ENCODE results near the gene MPZL1.
"Not testable (repeated sequence)": the region's sequence is repeated elsewhere in the genome, so short reads cannot be mapped to it uniquely, and the experiment has no call there.

MPZL1 gene

DNA sequence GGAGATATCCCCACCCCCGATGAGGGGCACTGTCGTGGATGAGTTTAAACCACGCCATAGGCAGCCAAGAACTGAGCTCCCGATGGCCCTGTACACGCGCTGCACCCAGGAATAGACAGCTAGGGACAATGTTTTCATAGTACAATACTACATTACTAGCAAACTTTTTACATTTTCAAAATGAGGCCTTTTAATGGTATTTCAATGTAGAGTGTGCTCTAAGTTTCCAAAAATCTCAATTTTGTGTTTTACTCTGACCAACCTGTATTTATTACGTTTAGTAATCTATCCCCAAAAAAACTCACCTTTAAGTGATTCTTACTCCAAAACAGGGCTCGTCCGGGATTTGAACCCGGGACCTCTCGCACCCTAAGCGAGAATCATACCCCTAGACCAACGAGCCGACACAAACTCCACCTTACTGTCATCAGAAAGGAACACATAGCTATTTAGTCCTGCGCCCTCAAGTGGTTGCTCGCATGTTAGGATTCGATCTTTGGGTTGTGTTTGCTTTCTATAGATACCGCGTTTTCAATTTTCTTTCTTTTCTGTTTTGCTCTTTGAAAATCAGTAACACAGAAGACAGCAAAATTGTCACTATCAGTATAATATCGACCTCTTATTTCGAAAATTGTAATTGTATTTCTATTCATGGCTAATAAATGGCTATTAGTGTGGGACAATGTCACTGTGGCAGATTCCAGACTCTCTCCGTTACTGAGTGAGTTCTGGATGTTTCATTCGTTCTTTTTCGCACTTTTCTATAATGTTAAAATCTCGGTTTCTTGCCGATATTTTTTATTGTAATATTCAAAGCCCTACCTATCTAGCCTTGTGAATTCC lies 6.4 kb upstream of the MPZL1 start:
- peak overlapping the region; percentile 85 for H3K27ac ChIP-seq (ENCODE audit: low read depth, low read length)
- no peaks in the 10 kb centered on the region for H3K9me3 ChIP-seq (ENCODE audit: control insufficient read depth in 5 of 5, low read length in 5 of 5)
- H3K9ac ChIP-seq (ENCODE audit: low read length in 5 of 5): peak overlapping the region; percentile 69 to 92 (median 89)
- peaks cover 0 to 28% (median 23%) of the 10 kb centered on the region in 5 donors for H3K4me1 ChIP-seq (ENCODE audit: control insufficient read depth in 5 of 5, insufficient read depth in 5 of 5, low read length in 5 of 5)
- peak overlapping the region; percentile 76 to 89 (median 82) for H3K4me3 ChIP-seq (ENCODE audit: low read depth in 1 of 5, low read length in 5 of 5)
- H3K36me3 ChIP-seq (ENCODE audit: control insufficient read depth in 5 of 5, insufficient read depth in 5 of 5, low read length in 5 of 5): no peaks in the 10 kb centered on the region
- no peaks in the 10 kb centered on the region for H3K27me3 ChIP-seq (ENCODE audit: control insufficient read depth in 5 of 5, insufficient read depth in 4 of 5, low read length in 5 of 5)

DNA sequence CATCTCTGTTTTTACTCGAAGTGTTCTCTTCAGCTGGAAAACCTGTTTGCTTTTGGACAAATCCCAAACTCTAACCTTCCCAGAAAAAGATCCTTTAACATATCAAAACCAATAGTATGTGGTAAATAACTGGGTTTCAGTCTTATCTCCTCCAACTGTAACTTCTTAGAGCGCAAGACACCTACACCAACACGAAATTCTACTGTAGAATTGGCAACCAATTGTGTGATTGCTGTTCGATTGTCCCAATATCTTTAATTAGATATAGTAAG lies 5.8 kb upstream of the MPZL1 start:
- H3K9ac ChIP-seq (ENCODE audit: low read length in 5 of 5): peak overlapping the region; percentile 51 to 92 (median 89)
- H3K4me1 ChIP-seq (ENCODE audit: control insufficient read depth in 5 of 5, insufficient read depth in 5 of 5, low read length in 5 of 5): peaks cover 0 to 33% (median 27%) of the 10 kb centered on the region in 5 donors
- peak overlapping the region; percentile 76 to 89 (median 80) for H3K4me3 ChIP-seq (ENCODE audit: low read depth in 1 of 5, low read length in 5 of 5)
- no peaks in the 10 kb centered on the region for H3K27me3 ChIP-seq (ENCODE audit: control insufficient read depth in 5 of 5, insufficient read depth in 4 of 5, low read length in 5 of 5)
- peak overlapping the region; percentile 85 for H3K27ac ChIP-seq (ENCODE audit: low read depth, low read length)
- H3K36me3 ChIP-seq (ENCODE audit: control insufficient read depth in 5 of 5, insufficient read depth in 5 of 5, low read length in 5 of 5): no peaks in the 10 kb centered on the region
- no peaks in the 10 kb centered on the region for H3K9me3 ChIP-seq (ENCODE audit: control insufficient read depth in 5 of 5, low read length in 5 of 5)

DNA sequence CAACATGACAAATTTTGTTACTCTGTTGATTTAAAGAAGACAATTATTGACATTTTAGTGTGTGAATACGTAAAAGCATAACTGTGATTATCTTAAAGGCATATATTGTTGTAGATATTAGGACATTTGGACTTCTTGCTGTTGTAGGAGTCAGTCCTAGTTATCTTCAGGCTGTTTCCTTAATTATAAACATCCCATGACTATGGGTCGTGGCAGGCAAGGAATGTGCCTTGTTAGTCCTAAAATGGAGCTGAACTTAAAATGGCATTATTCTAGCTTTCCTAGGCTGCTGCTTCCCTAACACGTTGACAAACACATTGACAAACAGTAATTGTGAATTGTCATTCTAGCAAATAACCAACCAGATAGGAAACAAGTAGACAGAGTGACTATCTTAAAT lies 4.4 kb upstream of the MPZL1 start:
- Histone ChIP-seq H3K9me3 (ENCODE audit: control insufficient read depth in 5 of 5, low read length in 5 of 5) (no peaks in the 10 kb centered on the region), H3K4me3 (ENCODE audit: low read depth in 1 of 5, low read length in 5 of 5) (no peak overlapping the region), H3K36me3 (ENCODE audit: control insufficient read depth in 5 of 5, insufficient read depth in 5 of 5, low read length in 5 of 5) (no peaks in the 10 kb centered on the region), H3K4me1 (ENCODE audit: control insufficient read depth in 5 of 5, insufficient read depth in 5 of 5, low read length in 5 of 5) (peaks cover 2 to 42% (median 27%) of the 10 kb centered on the region in 5 donors), H3K27me3 (ENCODE audit: control insufficient read depth in 5 of 5, insufficient read depth in 4 of 5, low read length in 5 of 5) (no peaks in the 10 kb centered on the region), H3K9ac (ENCODE audit: low read length in 5 of 5) (no peak overlapping the region), H3K27ac (ENCODE audit: low read depth, low read length) (no peak overlapping the region)

DNA sequence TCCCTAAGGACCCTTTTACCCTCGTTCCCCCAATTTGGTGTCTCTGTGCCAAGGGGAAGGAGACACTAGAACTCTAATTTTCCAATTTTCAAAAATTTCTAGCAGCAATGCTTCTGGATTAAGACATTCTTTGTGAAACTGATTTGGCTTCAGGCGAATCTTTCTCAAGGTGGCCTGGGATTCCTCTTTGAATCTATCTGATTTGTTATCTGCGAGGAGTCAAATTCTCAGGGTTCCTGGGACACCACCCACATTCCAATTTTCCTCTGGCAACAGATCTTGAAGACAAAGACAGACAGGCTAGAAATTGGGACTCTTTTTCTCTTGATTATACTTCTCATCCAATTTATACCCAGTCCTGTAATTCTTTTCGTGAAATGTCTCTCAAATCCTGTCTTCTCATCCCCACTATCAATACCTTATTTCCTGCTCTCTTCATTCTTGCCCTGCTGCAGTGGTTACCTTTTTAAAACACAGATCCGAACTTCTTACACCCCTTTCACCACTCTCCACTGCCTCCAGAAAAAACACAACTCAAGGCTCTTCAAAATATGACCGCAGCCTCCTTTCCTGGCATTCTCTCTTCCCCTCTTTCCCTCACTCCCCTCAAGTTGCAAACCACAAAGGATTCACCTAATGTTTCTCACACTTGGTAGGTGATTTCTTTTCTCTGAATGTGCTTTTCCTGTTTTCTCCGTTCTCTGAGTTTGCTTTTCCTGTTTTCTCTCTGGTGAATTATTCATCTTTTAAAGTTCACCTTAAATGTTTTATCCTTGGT lies 2.7 kb upstream of the MPZL1 start:
- no peaks in the 10 kb centered on the region for H3K9me3 ChIP-seq (ENCODE audit: control insufficient read depth in 5 of 5, low read length in 5 of 5)
- no peaks in the 10 kb centered on the region for H3K27me3 ChIP-seq (ENCODE audit: control insufficient read depth in 5 of 5, insufficient read depth in 4 of 5, low read length in 5 of 5)
- no peaks in the 10 kb centered on the region for H3K36me3 ChIP-seq (ENCODE audit: control insufficient read depth in 5 of 5, insufficient read depth in 5 of 5, low read length in 5 of 5)

DNA sequence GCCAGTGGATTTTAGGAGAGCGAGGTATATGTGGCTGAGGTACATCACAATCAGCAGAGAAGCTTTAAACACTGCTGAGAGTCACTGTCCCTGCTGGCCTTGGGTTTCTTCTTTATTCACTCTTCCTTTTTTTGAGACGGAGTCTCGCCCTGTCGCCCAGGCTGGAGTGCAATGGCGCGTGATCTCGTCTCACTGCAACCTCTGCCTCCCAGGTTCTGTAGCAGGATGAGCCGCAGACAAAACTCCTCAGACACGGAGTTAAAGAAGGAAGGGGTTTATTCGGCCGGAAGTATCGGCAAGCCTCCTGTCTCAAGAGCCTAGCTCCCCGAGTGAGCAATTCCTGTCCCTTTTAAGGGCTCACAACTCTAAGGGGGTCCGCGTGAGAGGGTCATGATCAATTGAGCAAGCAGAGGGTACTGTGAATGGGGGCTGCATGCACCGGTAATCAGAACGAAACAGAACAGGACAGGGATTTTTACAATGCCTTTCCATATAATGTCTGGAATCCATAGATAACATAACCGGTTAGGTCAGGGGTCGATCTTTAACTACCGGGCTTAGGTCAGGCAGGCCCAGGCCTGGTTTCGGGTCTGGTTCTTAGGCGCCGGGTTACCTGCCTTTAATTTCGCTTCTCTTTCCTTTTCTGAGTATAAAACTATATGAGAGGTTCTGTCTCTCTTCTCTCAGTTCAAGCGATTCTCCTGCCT lies 1.9 kb upstream of the MPZL1 start:
- not testable (repeated sequence) for H3K4me3 ChIP-seq (ENCODE audit: low read depth in 1 of 5, low read length in 5 of 5); H3K27ac ChIP-seq (ENCODE audit: low read depth, low read length)

More for the DNA sequence above, 2.7 kb upstream of the MPZL1 start:
- no peak overlapping the region for H3K9ac ChIP-seq (ENCODE audit: low read length in 5 of 5)
- no peak overlapping the region for H3K4me3 ChIP-seq (ENCODE audit: low read depth in 1 of 5, low read length in 5 of 5)
- peak overlapping the region; percentile 18 for H3K27ac ChIP-seq (ENCODE audit: low read depth, low read length)
- peaks cover 5 to 50% (median 33%) of the 10 kb centered on the region in 5 donors for H3K4me1 ChIP-seq (ENCODE audit: control insufficient read depth in 5 of 5, insufficient read depth in 5 of 5, low read length in 5 of 5)

DNA sequence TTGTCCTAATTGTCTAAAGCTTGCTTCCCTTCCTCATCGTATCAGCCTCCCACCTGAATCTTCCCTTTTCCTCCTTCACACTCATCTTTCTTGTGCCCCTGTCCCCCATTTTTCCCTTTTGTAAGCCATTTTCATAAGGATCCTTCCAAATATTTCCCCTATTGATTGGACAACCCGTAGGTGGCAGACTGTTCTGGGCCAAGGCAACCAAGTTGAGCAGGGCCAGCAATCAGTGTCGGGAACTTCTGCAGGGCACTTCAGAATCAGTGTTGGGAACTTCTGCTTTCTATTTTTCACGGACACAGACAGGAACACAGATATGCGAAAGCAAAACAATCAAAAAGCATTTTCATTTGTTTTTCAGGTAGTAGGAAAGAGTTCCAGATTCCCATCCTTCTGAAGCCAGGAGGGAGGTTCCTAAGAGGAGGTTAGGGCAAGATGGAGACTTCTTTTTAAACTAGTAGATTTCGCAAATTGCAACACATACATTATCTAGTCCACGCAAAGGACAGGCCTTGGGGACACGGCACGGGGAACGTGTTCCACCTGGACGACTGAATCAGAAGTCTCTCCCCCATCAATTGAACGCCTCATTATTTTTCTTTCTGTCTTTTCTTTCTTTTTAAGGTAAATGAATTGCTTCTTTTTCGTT lies 691 bp upstream of the MPZL1 start:
- Histone ChIP-seq H3K27me3 (ENCODE audit: control insufficient read depth in 5 of 5, insufficient read depth in 4 of 5, low read length in 5 of 5) (no peaks in the 10 kb centered on the region), H3K4me1 (ENCODE audit: control insufficient read depth in 5 of 5, insufficient read depth in 5 of 5, low read length in 5 of 5) (peaks cover 8 to 44% (median 38%) of the 10 kb centered on the region in 5 donors), H3K9me3 (ENCODE audit: control insufficient read depth in 5 of 5, low read length in 5 of 5) (no peaks in the 10 kb centered on the region), H3K27ac (ENCODE audit: low read depth, low read length) (peak overlapping the region; percentile 91), H3K4me3 (ENCODE audit: low read depth in 1 of 5, low read length in 5 of 5) (peak overlapping the region; percentile 81 to 88 (median 84)), H3K36me3 (ENCODE audit: control insufficient read depth in 5 of 5, insufficient read depth in 5 of 5, low read length in 5 of 5) (no peaks in the 10 kb centered on the region), H3K9ac (ENCODE audit: low read length in 5 of 5) (peak overlapping the region; percentile 79 to 95 (median 90))

More for the DNA sequence above, 1.9 kb upstream of the MPZL1 start:
- H3K9me3 ChIP-seq (ENCODE audit: control insufficient read depth in 5 of 5, low read length in 5 of 5); H3K36me3 ChIP-seq (ENCODE audit: control insufficient read depth in 5 of 5, insufficient read depth in 5 of 5, low read length in 5 of 5); H3K9ac ChIP-seq (ENCODE audit: low read length in 5 of 5); H3K27me3 ChIP-seq (ENCODE audit: control insufficient read depth in 5 of 5, insufficient read depth in 4 of 5, low read length in 5 of 5): not testable (repeated sequence)
- peaks cover 8 to 49% (median 38%) of the 10 kb centered on the region in 5 donors for H3K4me1 ChIP-seq (ENCODE audit: control insufficient read depth in 5 of 5, insufficient read depth in 5 of 5, low read length in 5 of 5)

DNA sequence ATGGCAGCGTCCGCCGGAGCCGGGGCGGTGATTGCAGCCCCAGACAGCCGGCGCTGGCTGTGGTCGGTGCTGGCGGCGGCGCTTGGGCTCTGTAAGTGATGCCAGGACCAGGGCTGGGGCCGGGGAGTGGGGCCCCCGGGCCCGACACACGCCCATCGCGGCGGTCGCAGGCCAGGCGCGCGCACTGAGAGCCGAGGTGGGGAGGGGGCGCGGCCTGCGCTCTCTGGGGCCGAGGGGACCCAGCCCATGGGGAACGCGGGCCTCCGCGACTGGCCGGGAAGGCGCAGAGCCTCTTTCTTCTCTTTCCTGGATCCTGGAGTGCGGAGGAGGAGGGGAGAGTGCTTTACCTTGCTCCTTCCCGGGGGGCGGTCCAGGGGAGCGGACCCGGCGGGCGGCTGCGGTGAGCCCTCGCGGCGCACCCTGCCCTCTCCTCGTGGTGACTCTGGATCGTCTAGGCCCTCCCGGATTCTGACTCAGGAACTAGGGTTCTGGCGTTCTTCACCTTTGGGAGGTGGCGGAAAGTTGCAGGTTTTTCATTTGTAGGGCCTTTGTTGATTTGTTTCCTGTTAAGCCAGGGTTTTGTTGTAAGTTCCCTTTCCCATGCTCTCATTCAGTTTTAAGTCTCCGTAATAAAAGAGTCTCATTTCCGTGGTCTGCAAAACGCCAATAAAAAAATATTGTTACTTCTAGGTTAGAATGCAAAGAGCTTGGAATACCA lies 529 bp downstream of the MPZL1 start:
- no peaks in the 10 kb centered on the region for H3K27me3 ChIP-seq (ENCODE audit: control insufficient read depth in 5 of 5, insufficient read depth in 4 of 5, low read length in 5 of 5)
- H3K27ac ChIP-seq (ENCODE audit: low read depth, low read length): peak overlapping the region; percentile 91
- H3K36me3 ChIP-seq (ENCODE audit: control insufficient read depth in 5 of 5, insufficient read depth in 5 of 5, low read length in 5 of 5): no peaks in the 10 kb centered on the region
- H3K9ac ChIP-seq (ENCODE audit: low read length in 5 of 5): peak overlapping the region; percentile 43 to 95 (median 83)
- H3K9me3 ChIP-seq (ENCODE audit: control insufficient read depth in 5 of 5, low read length in 5 of 5): no peaks in the 10 kb centered on the region
- H3K4me1 ChIP-seq (ENCODE audit: control insufficient read depth in 5 of 5, insufficient read depth in 5 of 5, low read length in 5 of 5): peaks cover 8 to 50% (median 46%) of the 10 kb centered on the region in 5 donors
- peak overlapping the region; percentile 80 to 88 (median 84) for H3K4me3 ChIP-seq (ENCODE audit: low read depth in 1 of 5, low read length in 5 of 5)

DNA sequence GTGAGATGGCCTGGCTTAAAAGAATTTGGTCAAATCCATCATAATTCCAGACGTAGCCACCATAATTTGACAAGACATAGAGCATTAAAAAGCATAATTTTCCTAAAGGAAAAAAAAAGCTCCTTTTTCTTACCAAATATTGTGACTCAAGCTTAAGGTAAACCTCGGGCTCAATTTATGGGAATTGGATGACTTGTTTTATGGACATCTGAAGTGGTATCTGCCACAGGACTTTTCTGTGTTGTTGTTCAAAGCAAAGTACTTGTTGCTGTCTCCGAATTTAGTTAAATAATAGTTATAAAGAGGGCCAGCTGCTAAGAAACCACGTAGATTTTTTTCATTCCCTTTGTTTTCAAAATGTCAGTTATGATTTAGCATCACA lies 1.1 kb downstream of the MPZL1 start:
- Histone ChIP-seq H3K27ac (ENCODE audit: low read depth, low read length) (peak overlapping the region; percentile 91), H3K36me3 (ENCODE audit: control insufficient read depth in 5 of 5, insufficient read depth in 5 of 5, low read length in 5 of 5) (no peaks in the 10 kb centered on the region), H3K4me3 (ENCODE audit: low read depth in 1 of 5, low read length in 5 of 5) (peak overlapping the region; percentile 80 to 88 (median 84)), H3K4me1 (ENCODE audit: control insufficient read depth in 5 of 5, insufficient read depth in 5 of 5, low read length in 5 of 5) (peaks cover 8 to 56% (median 51%) of the 10 kb centered on the region in 5 donors), H3K27me3 (ENCODE audit: control insufficient read depth in 5 of 5, insufficient read depth in 4 of 5, low read length in 5 of 5) (no peaks in the 10 kb centered on the region), H3K9ac (ENCODE audit: low read length in 5 of 5) (peak overlapping the region; percentile 43 to 95 (median 83)), H3K9me3 (ENCODE audit: control insufficient read depth in 5 of 5, low read length in 5 of 5) (no peaks in the 10 kb centered on the region)

DNA sequence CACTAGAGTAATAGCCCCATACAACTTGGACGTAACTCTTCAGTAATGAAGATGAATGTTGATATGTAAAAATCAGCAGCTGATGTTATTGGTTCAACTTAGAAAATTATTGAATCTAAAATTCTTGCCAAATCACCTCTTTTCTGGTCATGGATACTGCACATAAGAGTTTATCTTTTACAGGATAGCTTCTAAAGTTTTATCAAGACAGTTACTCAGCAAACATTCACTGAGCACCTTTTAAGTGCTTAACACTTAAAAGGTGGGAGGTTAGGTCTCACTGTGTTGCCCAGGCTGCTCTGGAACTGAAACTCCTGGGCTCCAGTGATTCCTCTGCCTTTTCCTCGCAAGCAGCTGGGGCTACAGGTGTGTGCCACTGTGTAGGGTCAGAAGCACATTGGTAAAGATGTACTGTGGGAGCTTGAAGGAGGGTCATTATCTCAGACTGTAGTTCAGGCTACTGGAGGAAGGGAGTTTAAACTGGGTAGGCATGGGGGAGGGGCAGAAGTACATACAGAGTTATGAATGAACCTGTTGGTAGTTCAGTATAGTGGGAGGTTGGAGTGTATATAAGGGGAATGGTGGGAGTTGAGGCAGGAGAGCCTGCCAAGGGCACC lies 2.0 kb downstream of the MPZL1 start:
- H3K9ac ChIP-seq (ENCODE audit: low read length in 5 of 5): peak overlapping the region in 4 of 5 donors; percentile 23 to 90 (median 30)
- H3K9me3 ChIP-seq (ENCODE audit: control insufficient read depth in 5 of 5, low read length in 5 of 5): no peaks in the 10 kb centered on the region
- no peaks in the 10 kb centered on the region for H3K27me3 ChIP-seq (ENCODE audit: control insufficient read depth in 5 of 5, insufficient read depth in 4 of 5, low read length in 5 of 5)
- peak overlapping the region; percentile 91 for H3K27ac ChIP-seq (ENCODE audit: low read depth, low read length)
- H3K4me1 ChIP-seq (ENCODE audit: control insufficient read depth in 5 of 5, insufficient read depth in 5 of 5, low read length in 5 of 5): peaks cover 8 to 57% (median 55%) of the 10 kb centered on the region in 5 donors
- H3K4me3 ChIP-seq (ENCODE audit: low read depth in 1 of 5, low read length in 5 of 5): peak overlapping the region; percentile 80 to 88 (median 84)
- H3K36me3 ChIP-seq (ENCODE audit: control insufficient read depth in 5 of 5, insufficient read depth in 5 of 5, low read length in 5 of 5): no peaks in the 10 kb centered on the region

Measured in subcutaneous abdominal adipose tissue (tissue), 5 donors.